Keratinocyte (primary cell): ENCODE measurements around the gene LSM14B. TPM values are rescaled to one million over a fixed set of nuclear protein-coding genes. Genes with fewer than 3 reads are reported as not detected.
A peak's percentile ranks its signal among the peaks of the same experiment; 100 is the strongest.

Experiments
- DNase-seq: peaks from one replicate; pipeline ENCODE4 v3.0.0-alpha.2; 2011; ENCODE audit warnings: low read depth, missing footprints, low spot score
- FAIRE-seq: peaks from 2 replicates; lab custom pipeline; 2011; peaks lifted over from hg19 to GRCh38; lab: Jason Lieb, UNC
- H2AFZ ChIP-seq: 2 replicates; pipeline ENCODE4 v1.6.0; 2012; ENCODE audit warnings: low read length, control low read depth, inconsistent platforms; ENCODE audit not compliant: control insufficient read depth
- H3K27ac ChIP-seq: 2 replicates; pipeline ENCODE4 v1.5.1; 2011; ENCODE audit warnings: low read length; ENCODE audit not compliant: control insufficient read depth, insufficient read depth
- H3K27me3 ChIP-seq: 3 replicates; pipeline ENCODE4 v1.6.0; 2011; ENCODE audit warnings: low read length; ENCODE audit not compliant: control insufficient read depth, insufficient read depth; ENCODE audit errors: extremely low read depth
- H3K36me3 ChIP-seq, 2 experiments: 2 replicates in 1 of 2; 3 replicates in 1 of 2; pipeline ENCODE4 v1.5.1; 2011; ENCODE audit warnings: low read length in 2 of 2, mild to moderate bottlenecking in 1 of 2; ENCODE audit not compliant: control insufficient read depth in 2 of 2, insufficient read depth in 2 of 2; ENCODE audit errors: extremely low read depth in 1 of 2
- H3K4me1 ChIP-seq: 3 replicates; pipeline ENCODE4 v1.5.1; 2011; ENCODE audit warnings: low read length; ENCODE audit not compliant: control insufficient read depth, insufficient read depth; ENCODE audit errors: extremely low read depth
- H3K4me2 ChIP-seq: 3 replicates; pipeline ENCODE4 v1.6.0; 2011; ENCODE audit warnings: low read depth, low read length; ENCODE audit not compliant: control insufficient read depth, insufficient read depth; ENCODE audit errors: extremely low read depth
- H3K4me3 ChIP-seq, 3 experiments: fragments of 200-600 bp in 1 of 3; sonication (generic) in 1 of 3; 2 replicates in 2 of 3; 3 replicates in 1 of 3; pipeline ENCODE4 v1.5.1; 2011 to 2016; ENCODE audit warnings: low read length in 3 of 3, mild to moderate bottlenecking in 3 of 3, control low read depth in 2 of 3, inconsistent platforms in 1 of 3, low read depth in 1 of 3, mixed read lengths in 1 of 3, mixed run types in 1 of 3, moderate library complexity in 1 of 3; ENCODE audit not compliant: control insufficient read depth in 2 of 3, insufficient read depth in 2 of 3; ENCODE audit errors: extremely low read depth in 1 of 3
- H3K79me2 ChIP-seq: 2 replicates; pipeline ENCODE4 v1.6.0; 2012; ENCODE audit warnings: low read length; ENCODE audit not compliant: control insufficient read depth, insufficient read depth
- H3K9ac ChIP-seq: 3 replicates; pipeline ENCODE4 v1.6.0; 2011; ENCODE audit warnings: low read length; ENCODE audit not compliant: control insufficient read depth, insufficient read depth; ENCODE audit errors: extremely low read depth
- H3K9me1 ChIP-seq: 3 replicates; pipeline ENCODE4 v1.6.0; 2011; ENCODE audit warnings: low read length; ENCODE audit not compliant: control insufficient read depth, insufficient read depth; ENCODE audit errors: extremely low read depth
- H3K9me3 ChIP-seq: 2 replicates; pipeline ENCODE4 v1.5.1; 2012; ENCODE audit warnings: low read depth, low read length; ENCODE audit not compliant: control insufficient read depth
- H4K20me1 ChIP-seq: 3 replicates; pipeline ENCODE4 v1.6.0; 2011; ENCODE audit warnings: low read length; ENCODE audit not compliant: control insufficient read depth, insufficient read depth; ENCODE audit errors: extremely low read depth
- CTCF ChIP-seq, 3 experiments: IDR thresholded peaks in 1 of 3; conservative IDR thresholded peaks in 1 of 3; optimal IDR thresholded peaks in 1 of 3; 2 replicates in 2 of 3; 3 replicates in 1 of 3; pipeline versions ENCODE3 to v1.5.1; 2011; ENCODE audit warnings: low read length in 3 of 3, mild to moderate bottlenecking in 3 of 3, moderate library complexity in 2 of 3, control low read depth in 1 of 3, inconsistent platforms in 1 of 3; ENCODE audit not compliant: insufficient read depth in 2 of 3; ENCODE audit errors: extremely low read depth in 1 of 3
- EZH2 ChIP-seq: IDR thresholded peaks from one replicate; pipeline ENCODE4 v1.6.1; 2012; ENCODE audit warnings: inconsistent platforms, mild to moderate bottlenecking, low read length, moderate library complexity
- dilution Hi-C: fragments of 300-500 bp; cut with MboI; formaldehyde crosslinking; loops from one replicate; pipeline ENCODE4 v1.7.0; 2020; ENCODE audit warnings: low sequenced_read_pairs; ENCODE audit not compliant: extremely low pct_ligation_motif_present
- polyA plus RNA-seq, 5 experiments: library from polyadenylated mRNA; depleted of rRNA in 3 of 5; stranded (reverse) in 3 of 5; stranded (forward) in 1 of 5; unstranded in 1 of 5; fragments of >200 nt; gene quantifications; 1 replicate in 1 of 5; 2 replicates in 3 of 5; 3 replicates in 1 of 5; pipeline versions ENCODE4 v1.2.1 to v1.2.3, GENCODE V29; 2011 to 2012; ENCODE audit warnings: missing spikeins in 2 of 5, low read depth in 1 of 5, low replicate concordance in 1 of 5

LSM14B gene
- polyA plus RNA-seq, 1 donor (not counting 4 experiments of a cell fraction or from before 2014, with no cell fraction given), result 21.7 TPM

GRCh38 chr20:62143081-62143956, 21.0 kb downstream of the LSM14B start, which contains the start of the genes PSMA7 and SS18L1:
TSS of gene PSMA7 (minus strand) at chr20:62143394. CDS start at chr20:62143303, 91 bp downstream.
TSS of gene SS18L1 (plus strand) at chr20:62143769. CDS start at chr20:62143821, 52 bp downstream.
- Histone ChIP-seq H3K9ac (peak within 1 kb of the TSS; percentile 87), H3K27ac (peak within 1 kb of the TSS; percentile 79), H3K4me2 (peak within 1 kb of the TSS; percentile 98), H3K27me3 (no peaks in the 10 kb centered on the region), H3K36me3 (peaks cover 19 to 30% of the 10 kb centered on the region in 2 experiments), H3K79me2 (peaks cover 82% of the 10 kb centered on the region), H3K9me3 (no peaks in the 10 kb centered on the region), H2AFZ (peak within 1 kb of the TSS; percentile 33), H4K20me1 (peaks cover 42% of the 10 kb centered on the region), H3K9me1 (peaks cover 16% of the 10 kb centered on the region), H3K4me3 (peak within 1 kb of the TSS; percentile 70 to 91 (median 79)), H3K4me1 (peaks cover 20% of the 10 kb centered on the region)
- dilution Hi-C loops, result no loop called here
- TF ChIP-seq EZH2, result no peak
- no peak for TF ChIP-seq CTCF (optimal IDR thresholded peaks at IDR 0.05 in 1 of 3, IDR thresholded peaks at IDR 0.05 in 1 of 3, conservative IDR thresholded peaks at IDR 0.05 in 1 of 3; ENCODE audit: extremely low read depth in 1 of 3, insufficient read depth in 2 of 3, low read length in 3 of 3)
- DNase-seq, result no peak
- FAIRE-seq, result no peak

- Histone ChIP-seq H3K27ac (peak overlapping the region; percentile 25), H3K4me3 (peak overlapping the region; percentile 70 to 75 (median 72)), H3K4me2 (peak overlapping the region; percentile 98), H3K36me3 (peaks cover 15 to 22% of the 10 kb centered on the region in 2 experiments), H3K4me1 (peaks cover 28% of the 10 kb centered on the region), H3K9me3 (no peaks in the 10 kb centered on the region), H2AFZ (peak overlapping the region; percentile 23), H3K27me3 (no peaks in the 10 kb centered on the region), H3K79me2 (peaks cover 86% of the 10 kb centered on the region), H3K9ac (peak overlapping the region; percentile 87), H4K20me1 (peaks cover 50% of the 10 kb centered on the region), H3K9me1 (peaks cover 21% of the 10 kb centered on the region)
- DNase-seq (no peak), FAIRE-seq (no peak)
- TF ChIP-seq CTCF (optimal IDR thresholded peaks at IDR 0.05 in 1 of 3, IDR thresholded peaks at IDR 0.05 in 1 of 3, conservative IDR thresholded peaks at IDR 0.05 in 1 of 3; ENCODE audit: extremely low read depth in 1 of 3, insufficient read depth in 2 of 3, low read length in 3 of 3) (no peak), EZH2 (no peak)
- dilution Hi-C loops, result no loop called here
Observed at GRCh38 chr20:62143957-62144825, 21.9 kb downstream of the LSM14B start.
